Measurements from ENCODE around the gene CBX6.
A peak's percentile ranks its signal among the peaks of the same experiment; 100 is the strongest.
"Not testable (repeated sequence)": the region's sequence is repeated elsewhere in the genome, so short reads cannot be mapped to it uniquely, and the experiment has no call there.

CBX6 gene

GRCh38 chr22:38872172-38872830, at the start of gene CBX6:
TSS of gene CBX6 (minus strand) at chr22:38872216. CDS start at chr22:38872190, 26 bp downstream.
- peak; percentile 63 for DNase-seq (ENCODE audit: low read depth, low spot score)

GRCh38 chr22:38921806-38922205, 49.8 kb upstream of the CBX6 start:
- DNase-seq (ENCODE audit: low read depth, low spot score): no peak

- no peak for DNase-seq (ENCODE audit: low read depth, low spot score)
These were observed 49.1 kb upstream of the CBX6 start for GRCh38 chr22:38921120-38921519.

- no peak for DNase-seq (ENCODE audit: low read depth, low spot score)
These were observed 47.7 kb upstream of the CBX6 start for GRCh38 chr22:38919631-38920190.

- no peak for DNase-seq (ENCODE audit: low read depth, low spot score)
These were observed 39.4 kb upstream of the CBX6 start for GRCh38 chr22:38911434-38911833.

- DNase-seq (ENCODE audit: low read depth, low spot score): no peak
These were observed 35.8 kb upstream of the CBX6 start for GRCh38 chr22:38907767-38908166.

GRCh38 chr22:38906052-38906451, 34.0 kb upstream of the CBX6 start:
- no peak for DNase-seq (ENCODE audit: low read depth, low spot score)

- not testable (repeated sequence) for DNase-seq (ENCODE audit: low read depth, low spot score)
These were observed 32.1 kb upstream of the CBX6 start for GRCh38 chr22:38904052-38904617.

- no peak for DNase-seq (ENCODE audit: low read depth, low spot score)
These were observed 29.2 kb upstream of the CBX6 start for GRCh38 chr22:38901111-38901641.

GRCh38 chr22:38900677-38901076, 28.7 kb upstream of the CBX6 start:
- DNase-seq (ENCODE audit: low read depth, low spot score): no peak

- DNase-seq (ENCODE audit: low read depth, low spot score): no peak
These were observed 19.2 kb upstream of the CBX6 start for GRCh38 chr22:38891256-38891655.

GRCh38 chr22:38890377-38890776, 18.4 kb upstream of the CBX6 start:
- no peak for DNase-seq (ENCODE audit: low read depth, low spot score)

GRCh38 chr22:38886333-38886732, 14.3 kb upstream of the CBX6 start:
- DNase-seq (ENCODE audit: low read depth, low spot score): no peak

GRCh38 chr22:38882972-38883622, 11.1 kb upstream of the CBX6 start:
- no peak for DNase-seq (ENCODE audit: low read depth, low spot score)

GRCh38 chr22:38881997-38882879, 10.2 kb upstream of the CBX6 start:
- no peak for DNase-seq (ENCODE audit: low read depth, low spot score)

- no peak for DNase-seq (ENCODE audit: low read depth, low spot score)
These were observed 9.5 kb upstream of the CBX6 start for GRCh38 chr22:38881464-38881871.

GRCh38 chr22:38879961-38880360, 7.9 kb upstream of the CBX6 start:
- no peak for DNase-seq (ENCODE audit: low read depth, low spot score)

- DNase-seq (ENCODE audit: low read depth, low spot score): no peak
These were observed 7.2 kb upstream of the CBX6 start for GRCh38 chr22:38879108-38879729.

GRCh38 chr22:38878001-38878400, 6.0 kb upstream of the CBX6 start:
- no peak for DNase-seq (ENCODE audit: low read depth, low spot score)

- no peak for DNase-seq (ENCODE audit: low read depth, low spot score)
These were observed 2.7 kb upstream of the CBX6 start for GRCh38 chr22:38874529-38875222.

Data from iPS DF 19.7 (cell line).